Gastrocnemius medialis (tissue), 4 donors: ENCODE data around the gene ZDHHC1. TPM values are rescaled to one million over a fixed set of nuclear protein-coding genes. Genes with fewer than 3 reads are reported as not detected.

Source experiments
- ATAC-seq, 2 donors: fragments of 150-250 bp; one replicate each; pipeline ENCODE4 v1.9.1; 2016
- DNase-seq, 2 donors: peaks; one replicate each; pipeline ENCODE4 v3.0.0-alpha.2; 2019
- H3K27ac ChIP-seq, 4 donors: fragments of 200-600 bp; sonication (generic); 1 replicate in 1 of 4; 2 replicates in 3 of 4; pipeline ENCODE4 v1.5.1; 2016 to 2018; ENCODE audit warnings: mild to moderate bottlenecking in 2 of 4, moderate library complexity in 1 of 4
- H3K27me3 ChIP-seq, 3 donors: fragments of 200-600 bp; sonication (generic) in 2 of 3; 1 replicate in 1 of 3; 2 replicates in 2 of 3; pipeline versions ENCODE4 v1.5.1 to v1.6.0; 2016 to 2019; ENCODE audit warnings: mild to moderate bottlenecking in 1 of 3, moderate library complexity in 1 of 3
- H3K36me3 ChIP-seq, 2 donors: fragments of 200-600 bp; sonication (generic) in 1 of 2; one replicate each; pipeline ENCODE4 v1.5.1; 2017 to 2018
- H3K4me1 ChIP-seq, 2 donors: fragments of 200-600 bp; sonication (generic) in 1 of 2; one replicate each; pipeline ENCODE4 v1.5.1; 2016 to 2017; ENCODE audit warnings: mild to moderate bottlenecking in 2 of 2
- H3K4me3 ChIP-seq, 4 donors: fragments of 200-600 bp; sonication (generic) in 3 of 4; 1 replicate in 1 of 4; 2 replicates in 3 of 4; pipeline ENCODE4 v1.5.1; 2016 to 2019; ENCODE audit warnings: mild to moderate bottlenecking in 2 of 4
- H3K9me3 ChIP-seq, 3 donors: fragments of 200-600 bp; sonication (generic) in 2 of 3; 1 replicate in 1 of 3; 2 replicates in 2 of 3; pipeline ENCODE4 v1.5.1; 2016 to 2019
- POLR2A ChIP-seq, 2 donors: fragments of 450-650 bp; IDR thresholded peaks; one replicate each; pipeline ENCODE4 v1.6.1; 2017; ENCODE audit warnings: antibody characterized with exemption in 2 of 2, mild to moderate bottlenecking in 2 of 2, moderate library complexity in 2 of 2
- in situ Hi-C, 4 donors: fragments of 200-750 bp; cut with MboI; loops; one replicate each; pipeline versions ENCODE4 v1.15.0 to v1.8.0; 2017; ENCODE audit warnings: low sequenced_read_pairs in 4 of 4
- intact Hi-C: fragments of 100-400 bp; cut with DNase I; formaldehyde crosslinking; loops from one replicate; pipeline ENCODE4 v1.15.1; 2023; ENCODE audit warnings: low total_unique reads
- total RNA-seq, 4 donors: library from RNA; depleted of rRNA; stranded (reverse); fragments of >200 nt; gene quantifications; one replicate each; pipeline versions ENCODE4 v1.1.0 to v1.2.3, GENCODE V29; 2016
- TF ChIP-seq, protein P1 (sequence below), 5 experiments: fragments of 450-650 bp in 3 of 5; fragments of 200-600 bp in 2 of 5; sonication (generic) in 2 of 5; IDR thresholded peaks in 4 of 5; conservative IDR thresholded peaks in 1 of 5; 1 replicate in 4 of 5; 2 replicates in 1 of 5; pipeline ENCODE4 v1.5.1; 2016 to 2019; ENCODE audit warnings: antibody characterized with exemption in 5 of 5, mild to moderate bottlenecking in 3 of 5, moderate library complexity in 3 of 5

Gene ZDHHC1
- total RNA-seq, 4 donors from 2014 or later = 4.4 to 11.0 (median 8.9) TPM

DNA sequence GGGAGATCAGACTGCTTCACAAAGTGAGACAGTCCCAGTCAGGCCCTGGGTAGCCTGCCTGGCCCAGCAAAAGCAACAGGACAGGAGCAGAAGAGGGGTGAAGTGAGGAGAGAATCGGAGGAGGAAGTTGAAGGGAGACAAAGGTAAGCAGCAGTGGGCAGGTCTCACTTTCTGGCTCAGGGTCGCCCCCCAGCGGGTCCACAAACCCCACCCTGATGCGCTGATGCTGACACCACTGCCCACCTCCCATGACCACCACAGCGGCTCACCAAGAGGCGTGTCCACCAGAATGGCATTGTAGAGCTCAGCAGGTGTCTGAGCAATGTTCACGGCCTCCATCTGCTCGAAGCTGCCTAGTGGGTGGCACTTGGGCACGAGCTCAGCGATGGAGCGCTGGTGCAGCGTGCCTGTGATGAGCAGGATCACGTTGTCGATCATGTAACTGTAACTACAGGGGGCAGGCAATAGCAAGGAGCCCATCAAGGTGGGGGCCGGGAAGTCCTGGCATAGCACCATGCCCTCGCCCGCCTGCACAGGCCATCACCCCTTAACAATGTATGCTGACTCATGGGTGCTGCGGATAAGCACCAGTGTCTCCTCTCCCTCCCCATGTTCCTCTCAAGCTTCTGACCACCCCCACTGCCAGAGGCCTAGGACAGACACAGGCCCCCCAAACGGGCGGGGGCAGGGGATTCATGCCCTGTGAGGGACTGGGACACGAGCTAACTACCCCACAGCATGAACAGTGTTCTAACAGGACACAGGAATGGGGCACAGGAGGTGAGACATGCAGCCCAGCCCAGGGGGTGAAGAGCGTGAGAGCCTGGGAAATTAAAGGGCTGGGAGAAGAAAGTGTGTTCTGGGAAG is 28.2 kb upstream of the ZDHHC1 start:
- intact Hi-C loops = loop anchor here (2.0 kb wide), 1 partner anchor 14 kb away; the partner anchor contains the start of gene HSD11B2
- Histone ChIP-seq H3K27ac (peak overlapping the region in 2 of 4 donors; percentile 33 to 66), H3K9me3 (no peaks in the 10 kb centered on the region), H3K36me3 (peaks cover 0 to 3% of the 10 kb centered on the region in 2 donors), H3K4me1 (peaks cover 79 to 87% of the 10 kb centered on the region in 2 donors), H3K27me3 (no peaks in the 10 kb centered on the region), H3K4me3 (no peak overlapping the region)
- no peak for ATAC-seq
- in situ Hi-C loops = no loop called here
- DNase-seq = no peak
- no peak for TF ChIP-seq POLR2A (IDR thresholded peaks at IDR 0.05)
- TF ChIP-seq, protein P1, sequence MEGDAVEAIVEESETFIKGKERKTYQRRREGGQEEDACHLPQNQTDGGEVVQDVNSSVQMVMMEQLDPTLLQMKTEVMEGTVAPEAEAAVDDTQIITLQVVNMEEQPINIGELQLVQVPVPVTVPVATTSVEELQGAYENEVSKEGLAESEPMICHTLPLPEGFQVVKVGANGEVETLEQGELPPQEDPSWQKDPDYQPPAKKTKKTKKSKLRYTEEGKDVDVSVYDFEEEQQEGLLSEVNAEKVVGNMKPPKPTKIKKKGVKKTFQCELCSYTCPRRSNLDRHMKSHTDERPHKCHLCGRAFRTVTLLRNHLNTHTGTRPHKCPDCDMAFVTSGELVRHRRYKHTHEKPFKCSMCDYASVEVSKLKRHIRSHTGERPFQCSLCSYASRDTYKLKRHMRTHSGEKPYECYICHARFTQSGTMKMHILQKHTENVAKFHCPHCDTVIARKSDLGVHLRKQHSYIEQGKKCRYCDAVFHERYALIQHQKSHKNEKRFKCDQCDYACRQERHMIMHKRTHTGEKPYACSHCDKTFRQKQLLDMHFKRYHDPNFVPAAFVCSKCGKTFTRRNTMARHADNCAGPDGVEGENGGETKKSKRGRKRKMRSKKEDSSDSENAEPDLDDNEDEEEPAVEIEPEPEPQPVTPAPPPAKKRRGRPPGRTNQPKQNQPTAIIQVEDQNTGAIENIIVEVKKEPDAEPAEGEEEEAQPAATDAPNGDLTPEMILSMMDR (IDR thresholded peaks at IDR 0.05 in 4 of 5, conservative IDR thresholded peaks at IDR 0.05 in 1 of 5) = no peak

DNA sequence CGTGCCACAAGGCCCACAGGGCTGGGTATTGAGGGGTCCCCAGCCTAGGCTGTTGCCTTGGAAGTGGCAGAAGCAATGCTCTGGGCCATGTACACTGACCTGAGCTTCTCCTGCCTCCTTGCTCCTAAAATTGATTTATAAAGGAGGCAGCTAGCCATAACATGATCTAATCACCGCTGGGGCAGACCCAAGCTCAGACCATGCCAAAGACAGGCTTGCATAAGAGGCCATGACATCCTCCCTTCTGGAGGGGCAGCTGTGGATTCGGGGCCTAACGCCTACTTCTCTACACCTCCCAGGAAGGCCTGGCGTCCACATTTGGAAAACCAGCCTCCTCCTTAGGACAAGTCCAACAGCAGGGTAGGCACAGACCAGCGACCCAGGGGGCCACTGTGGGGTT is 27.0 kb upstream of the ZDHHC1 start:
- H3K36me3 ChIP-seq = peaks cover 0 to 13% of the 10 kb centered on the region in 2 donors
- intact Hi-C loops = no loop called here

DNA sequence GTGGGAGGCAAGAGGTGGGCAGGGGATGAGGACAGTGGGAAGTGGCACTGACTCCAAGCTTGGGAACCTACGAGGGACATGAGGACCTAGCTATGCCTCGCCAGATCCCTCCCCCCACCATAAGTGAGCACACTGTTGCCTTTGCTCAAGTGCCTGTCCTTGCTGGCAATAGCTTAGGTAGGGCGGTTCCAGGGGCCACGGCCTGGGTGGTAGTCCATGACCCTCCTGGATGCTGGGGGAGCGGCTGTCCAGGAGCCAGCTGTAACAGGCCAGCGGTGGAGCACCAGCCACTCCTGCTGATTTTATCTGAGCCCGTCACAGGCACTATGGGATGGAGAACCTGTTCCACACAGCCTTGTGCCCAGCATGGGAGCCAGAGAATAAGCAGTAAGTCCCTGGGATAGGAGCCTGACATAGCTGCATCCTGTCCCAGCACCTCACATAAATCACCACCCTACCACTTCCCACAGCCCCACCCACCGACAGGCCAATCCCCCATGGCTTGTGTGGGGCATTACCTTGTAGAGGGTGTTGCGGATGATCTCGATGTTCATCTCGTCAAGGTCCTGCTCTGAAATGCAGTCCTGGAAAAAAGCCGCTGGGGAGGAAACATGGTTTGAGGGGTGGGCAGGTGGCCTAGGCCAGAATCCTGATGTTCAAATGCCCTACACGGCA is 26.4 kb upstream of the ZDHHC1 start:
- in situ Hi-C loops = no loop called here
- no peak for ATAC-seq
- H3K36me3 ChIP-seq = peaks cover 0 to 19% of the 10 kb centered on the region in 2 donors
- no peaks in the 10 kb centered on the region for H3K9me3 ChIP-seq
- H3K27me3 ChIP-seq = no peaks in the 10 kb centered on the region
- TF ChIP-seq, protein P1 (IDR thresholded peaks at IDR 0.05 in 4 of 5, conservative IDR thresholded peaks at IDR 0.05 in 1 of 5) = no peak
- TF ChIP-seq POLR2A (IDR thresholded peaks at IDR 0.05) = no peak
- peaks cover 64 to 70% of the 10 kb centered on the region in 2 donors for H3K4me1 ChIP-seq
- H3K27ac ChIP-seq = peak overlapping the region; percentile 11 to 66 (median 38)
- H3K4me3 ChIP-seq = no peak overlapping the region
- no peak for DNase-seq
- intact Hi-C loops = no loop called here

More for the DNA sequence above, 27.0 kb upstream of the ZDHHC1 start:
- Histone ChIP-seq H3K27ac (peak overlapping the region; percentile 6 to 66 (median 22)), H3K27me3 (no peaks in the 10 kb centered on the region), H3K4me3 (no peak overlapping the region), H3K9me3 (no peaks in the 10 kb centered on the region), H3K4me1 (peaks cover 67 to 75% of the 10 kb centered on the region in 2 donors)
- in situ Hi-C loops = no loop called here
- DNase-seq = peak in 1 of 2 donors; percentile 65
- peak; percentile 52 to 56 for ATAC-seq
- TF ChIP-seq POLR2A (IDR thresholded peaks at IDR 0.05) = no peak
- TF ChIP-seq, protein P1 (IDR thresholded peaks at IDR 0.05 in 4 of 5, conservative IDR thresholded peaks at IDR 0.05 in 1 of 5) = no peak

DNA sequence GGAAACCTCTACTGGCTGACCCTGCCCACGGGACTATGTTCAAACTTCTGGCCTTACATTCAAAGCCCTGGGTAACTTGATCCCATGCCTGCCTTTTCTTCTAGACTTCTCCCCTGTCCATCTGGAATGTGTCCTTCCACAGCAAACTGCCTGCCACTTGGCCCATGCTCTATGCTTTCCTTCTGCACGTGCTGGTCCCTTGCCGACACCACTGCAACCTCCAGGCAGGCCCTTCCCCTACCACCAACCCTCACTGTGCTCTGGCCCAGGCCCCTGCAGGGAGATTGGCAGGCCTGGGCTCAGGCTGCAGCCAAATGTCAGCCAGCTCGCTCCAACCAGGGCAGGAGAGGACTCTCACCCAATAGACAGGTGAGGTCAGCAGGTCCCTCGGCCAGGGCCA is 25.6 kb upstream of the ZDHHC1 start:
- H3K9me3 ChIP-seq = no peaks in the 10 kb centered on the region
- TF ChIP-seq, protein P1 (IDR thresholded peaks at IDR 0.05 in 4 of 5, conservative IDR thresholded peaks at IDR 0.05 in 1 of 5) = no peak
- TF ChIP-seq POLR2A (IDR thresholded peaks at IDR 0.05) = no peak
- H3K36me3 ChIP-seq = peaks cover 0 to 26% of the 10 kb centered on the region in 2 donors
- no peaks in the 10 kb centered on the region for H3K27me3 ChIP-seq
- intact Hi-C loops = no loop called here
- H3K4me1 ChIP-seq = peaks cover 56 to 61% of the 10 kb centered on the region in 2 donors
- DNase-seq = peak; percentile 36 to 52
- H3K4me3 ChIP-seq = no peak overlapping the region
- in situ Hi-C loops = no loop called here
- peak overlapping the region in 3 of 4 donors; percentile 11 to 64 (median 35) for H3K27ac ChIP-seq
- peak; percentile 22 to 56 for ATAC-seq
